HG03558 (cell line): Measurements from ENCODE around the gene FAM131A.

Source experiments
- ATAC-seq: cut with Tn5 transposase; IDR thresholded peaks from one replicate; pipeline ENCODE4 v1.9.1; 2021; ENCODE audit warnings: moderate number of reproducible peaks; ENCODE audit not compliant: unreplicated experiment; ENCODE audit errors: extremely low read depth

The FAM131A gene

GRCh38 chr3:184387174-184387714 is 49.8 kb downstream of the FAM131A start:
- ATAC-seq: no peak

GRCh38 chr3:184388164-184388935 is 51.0 kb downstream of the FAM131A start:
- no peak for ATAC-seq

DNA sequence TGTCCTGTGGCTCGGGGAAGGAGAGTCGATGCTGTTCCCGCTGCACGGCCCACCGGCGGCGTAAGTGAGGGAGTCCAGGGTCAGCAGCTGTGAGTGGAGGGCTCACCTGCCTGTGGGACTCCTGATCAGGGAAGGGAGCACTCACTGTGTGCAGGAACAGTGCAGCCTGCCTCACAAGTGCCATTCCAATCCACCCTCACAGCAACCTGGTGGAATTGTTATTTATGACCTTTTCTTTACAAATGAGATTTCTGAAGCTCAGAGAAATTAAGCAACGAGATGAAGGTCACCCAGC is 51.5 kb downstream of the FAM131A start:
- no peak for ATAC-seq

- ATAC-seq: no peak
Observed at GRCh38 chr3:184389384-184389783, 52.0 kb downstream of the FAM131A start.

- no peak for ATAC-seq
Observed at GRCh38 chr3:184389935-184390528, 52.6 kb downstream of the FAM131A start.

DNA sequence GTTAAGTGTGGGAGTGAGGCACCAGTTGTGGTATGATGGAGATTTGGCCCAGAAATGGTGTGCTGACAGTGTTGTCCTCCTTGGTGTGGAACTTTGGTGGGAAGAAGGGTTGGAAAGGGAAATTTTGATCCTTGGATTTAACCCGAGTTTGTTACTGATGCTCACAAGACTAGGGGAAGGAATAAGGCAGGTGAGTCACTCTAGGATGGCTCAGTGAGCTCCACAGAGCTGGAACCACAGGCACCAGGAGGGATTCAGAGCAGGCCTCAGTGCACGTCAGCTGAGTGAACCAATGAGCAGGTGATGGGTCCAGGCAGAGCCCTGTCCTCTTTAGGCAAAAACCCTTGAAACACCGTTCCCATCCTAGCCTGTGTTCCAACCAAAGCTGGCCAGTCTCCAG is 53.9 kb downstream of the FAM131A start:
- ATAC-seq: no peak

GRCh38 chr3:184395320-184395660 is 57.9 kb downstream of the FAM131A start:
- no peak for ATAC-seq
